ENCODE measurements around the gene MRAP2. TPM values are rescaled to one million over a fixed set of nuclear protein-coding genes. Genes with fewer than 3 reads are reported as not detected.

The MRAP2 gene
- total and polyA plus RNA-seq, 2 experiments from 2014 or later = 6.1 to 13.5 TPM

DNA sequence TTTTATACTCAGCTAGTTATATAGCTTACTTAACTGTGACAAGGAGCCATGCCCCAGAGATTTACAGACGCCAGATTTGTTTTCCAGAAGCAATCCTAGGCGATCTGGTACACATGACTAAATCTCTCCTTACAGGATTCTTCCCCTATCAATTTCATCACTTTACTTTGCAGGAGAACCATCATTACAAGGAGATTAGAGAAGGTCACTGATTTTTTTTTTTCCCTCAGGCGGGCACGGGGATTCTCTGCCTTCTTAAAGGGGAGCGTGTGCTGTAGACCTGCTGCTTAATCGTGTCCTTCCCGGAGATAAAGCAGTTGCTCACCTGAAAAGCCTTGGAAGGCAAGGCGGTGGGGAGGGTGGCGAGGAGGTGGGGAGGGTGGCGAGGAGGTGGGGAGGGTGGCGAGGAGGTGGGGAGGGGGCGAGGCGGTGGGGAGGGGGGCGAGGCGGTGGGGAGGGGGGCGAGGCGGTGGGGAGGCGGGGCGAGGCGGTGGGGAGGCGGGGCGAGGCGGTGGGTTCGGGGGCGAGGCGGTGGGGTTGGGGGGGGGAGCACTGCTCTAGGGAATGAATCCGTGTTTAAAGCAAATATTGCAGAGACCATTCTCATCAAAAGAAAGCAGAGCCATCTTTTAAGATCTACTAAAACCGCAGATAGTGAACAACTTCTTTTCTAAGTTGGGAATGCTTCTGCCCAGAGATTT, 14.3 kb upstream of the MRAP2 start:
- H3K36me3 Mint-ChIP-seq (ENCODE audit: low read depth) = no peaks in the 10 kb centered on the region
- Histone ChIP-seq H3K4me2 (peak overlapping the region; percentile 60), H4K20me1 (replicated peaks; ENCODE audit: insufficient read depth) (no peaks in the 10 kb centered on the region), H3F3A (replicated peaks; ENCODE audit: low read depth) (no peaks in the 10 kb centered on the region), H3K79me2 (replicated peaks; ENCODE audit: insufficient read depth) (no peaks in the 10 kb centered on the region), H3K27me3 (ENCODE audit: insufficient read depth) (no peaks in the 10 kb centered on the region), H3K9me2 (ENCODE audit: insufficient read depth) (no peaks in the 10 kb centered on the region), H2AFZ (peak overlapping the region; percentile 80), H3K4me1 (ENCODE audit: insufficient read depth) (peaks cover 19% of the 10 kb centered on the region), H3K4me3 (peak overlapping the region; percentile 37; the same call in 1 of the 2 replicates), H3K27ac (ENCODE audit: low read depth) (no peak overlapping the region), H3K36me3 (ENCODE audit: insufficient read depth) (no peaks in the 10 kb centered on the region)
- peak overlapping the region; percentile 53 for H3K4me3 Mint-ChIP-seq
- no peaks in the 10 kb centered on the region; the same call in 1 of the 3 replicates for H3K9me3 Mint-ChIP-seq
- H3K27me3 Mint-ChIP-seq (ENCODE audit: insufficient read depth, low read depth, poor library complexity) = no peaks in the 10 kb centered on the region
- DNase-seq (ENCODE audit: low spot score) (peak; percentile 59), ATAC-seq (peak; percentile 95)
- TF ChIP-seq, protein P1, sequence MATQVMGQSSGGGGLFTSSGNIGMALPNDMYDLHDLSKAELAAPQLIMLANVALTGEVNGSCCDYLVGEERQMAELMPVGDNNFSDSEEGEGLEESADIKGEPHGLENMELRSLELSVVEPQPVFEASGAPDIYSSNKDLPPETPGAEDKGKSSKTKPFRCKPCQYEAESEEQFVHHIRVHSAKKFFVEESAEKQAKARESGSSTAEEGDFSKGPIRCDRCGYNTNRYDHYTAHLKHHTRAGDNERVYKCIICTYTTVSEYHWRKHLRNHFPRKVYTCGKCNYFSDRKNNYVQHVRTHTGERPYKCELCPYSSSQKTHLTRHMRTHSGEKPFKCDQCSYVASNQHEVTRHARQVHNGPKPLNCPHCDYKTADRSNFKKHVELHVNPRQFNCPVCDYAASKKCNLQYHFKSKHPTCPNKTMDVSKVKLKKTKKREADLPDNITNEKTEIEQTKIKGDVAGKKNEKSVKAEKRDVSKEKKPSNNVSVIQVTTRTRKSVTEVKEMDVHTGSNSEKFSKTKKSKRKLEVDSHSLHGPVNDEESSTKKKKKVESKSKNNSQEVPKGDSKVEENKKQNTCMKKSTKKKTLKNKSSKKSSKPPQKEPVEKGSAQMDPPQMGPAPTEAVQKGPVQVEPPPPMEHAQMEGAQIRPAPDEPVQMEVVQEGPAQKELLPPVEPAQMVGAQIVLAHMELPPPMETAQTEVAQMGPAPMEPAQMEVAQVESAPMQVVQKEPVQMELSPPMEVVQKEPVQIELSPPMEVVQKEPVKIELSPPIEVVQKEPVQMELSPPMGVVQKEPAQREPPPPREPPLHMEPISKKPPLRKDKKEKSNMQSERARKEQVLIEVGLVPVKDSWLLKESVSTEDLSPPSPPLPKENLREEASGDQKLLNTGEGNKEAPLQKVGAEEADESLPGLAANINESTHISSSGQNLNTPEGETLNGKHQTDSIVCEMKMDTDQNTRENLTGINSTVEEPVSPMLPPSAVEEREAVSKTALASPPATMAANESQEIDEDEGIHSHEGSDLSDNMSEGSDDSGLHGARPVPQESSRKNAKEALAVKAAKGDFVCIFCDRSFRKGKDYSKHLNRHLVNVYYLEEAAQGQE (IDR thresholded peaks at IDR 0.05; ENCODE audit: unreplicated experiment) = no peak
- no peak for TF ChIP-seq EZH2 (IDR thresholded peaks at IDR 0.05; ENCODE audit: low read depth, unreplicated experiment)
- no peak for TF ChIP-seq EZH2phosphoT487 (IDR thresholded peaks at IDR 0.05; ENCODE audit: unreplicated experiment)
- no peak for TF ChIP-seq JUNB (IDR thresholded peaks at IDR 0.05; ENCODE audit: unreplicated experiment)
- no peak for TF ChIP-seq ZNF114 (CRISPR knock-in tag; IDR thresholded peaks at IDR 0.05)
- no peak for TF ChIP-seq POLR2AphosphoS5 (IDR thresholded peaks at IDR 0.05; ENCODE audit: low read depth)
- TF ChIP-seq, protein P2, sequence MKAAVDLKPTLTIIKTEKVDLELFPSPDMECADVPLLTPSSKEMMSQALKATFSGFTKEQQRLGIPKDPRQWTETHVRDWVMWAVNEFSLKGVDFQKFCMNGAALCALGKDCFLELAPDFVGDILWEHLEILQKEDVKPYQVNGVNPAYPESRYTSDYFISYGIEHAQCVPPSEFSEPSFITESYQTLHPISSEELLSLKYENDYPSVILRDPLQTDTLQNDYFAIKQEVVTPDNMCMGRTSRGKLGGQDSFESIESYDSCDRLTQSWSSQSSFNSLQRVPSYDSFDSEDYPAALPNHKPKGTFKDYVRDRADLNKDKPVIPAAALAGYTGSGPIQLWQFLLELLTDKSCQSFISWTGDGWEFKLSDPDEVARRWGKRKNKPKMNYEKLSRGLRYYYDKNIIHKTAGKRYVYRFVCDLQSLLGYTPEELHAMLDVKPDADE (IDR thresholded peaks at IDR 0.05) = no peak
- TF ChIP-seq ZNF331 (CRISPR knock-in tag; IDR thresholded peaks at IDR 0.05; ENCODE audit: low read depth) = no peak
- TF ChIP-seq, protein P3, sequence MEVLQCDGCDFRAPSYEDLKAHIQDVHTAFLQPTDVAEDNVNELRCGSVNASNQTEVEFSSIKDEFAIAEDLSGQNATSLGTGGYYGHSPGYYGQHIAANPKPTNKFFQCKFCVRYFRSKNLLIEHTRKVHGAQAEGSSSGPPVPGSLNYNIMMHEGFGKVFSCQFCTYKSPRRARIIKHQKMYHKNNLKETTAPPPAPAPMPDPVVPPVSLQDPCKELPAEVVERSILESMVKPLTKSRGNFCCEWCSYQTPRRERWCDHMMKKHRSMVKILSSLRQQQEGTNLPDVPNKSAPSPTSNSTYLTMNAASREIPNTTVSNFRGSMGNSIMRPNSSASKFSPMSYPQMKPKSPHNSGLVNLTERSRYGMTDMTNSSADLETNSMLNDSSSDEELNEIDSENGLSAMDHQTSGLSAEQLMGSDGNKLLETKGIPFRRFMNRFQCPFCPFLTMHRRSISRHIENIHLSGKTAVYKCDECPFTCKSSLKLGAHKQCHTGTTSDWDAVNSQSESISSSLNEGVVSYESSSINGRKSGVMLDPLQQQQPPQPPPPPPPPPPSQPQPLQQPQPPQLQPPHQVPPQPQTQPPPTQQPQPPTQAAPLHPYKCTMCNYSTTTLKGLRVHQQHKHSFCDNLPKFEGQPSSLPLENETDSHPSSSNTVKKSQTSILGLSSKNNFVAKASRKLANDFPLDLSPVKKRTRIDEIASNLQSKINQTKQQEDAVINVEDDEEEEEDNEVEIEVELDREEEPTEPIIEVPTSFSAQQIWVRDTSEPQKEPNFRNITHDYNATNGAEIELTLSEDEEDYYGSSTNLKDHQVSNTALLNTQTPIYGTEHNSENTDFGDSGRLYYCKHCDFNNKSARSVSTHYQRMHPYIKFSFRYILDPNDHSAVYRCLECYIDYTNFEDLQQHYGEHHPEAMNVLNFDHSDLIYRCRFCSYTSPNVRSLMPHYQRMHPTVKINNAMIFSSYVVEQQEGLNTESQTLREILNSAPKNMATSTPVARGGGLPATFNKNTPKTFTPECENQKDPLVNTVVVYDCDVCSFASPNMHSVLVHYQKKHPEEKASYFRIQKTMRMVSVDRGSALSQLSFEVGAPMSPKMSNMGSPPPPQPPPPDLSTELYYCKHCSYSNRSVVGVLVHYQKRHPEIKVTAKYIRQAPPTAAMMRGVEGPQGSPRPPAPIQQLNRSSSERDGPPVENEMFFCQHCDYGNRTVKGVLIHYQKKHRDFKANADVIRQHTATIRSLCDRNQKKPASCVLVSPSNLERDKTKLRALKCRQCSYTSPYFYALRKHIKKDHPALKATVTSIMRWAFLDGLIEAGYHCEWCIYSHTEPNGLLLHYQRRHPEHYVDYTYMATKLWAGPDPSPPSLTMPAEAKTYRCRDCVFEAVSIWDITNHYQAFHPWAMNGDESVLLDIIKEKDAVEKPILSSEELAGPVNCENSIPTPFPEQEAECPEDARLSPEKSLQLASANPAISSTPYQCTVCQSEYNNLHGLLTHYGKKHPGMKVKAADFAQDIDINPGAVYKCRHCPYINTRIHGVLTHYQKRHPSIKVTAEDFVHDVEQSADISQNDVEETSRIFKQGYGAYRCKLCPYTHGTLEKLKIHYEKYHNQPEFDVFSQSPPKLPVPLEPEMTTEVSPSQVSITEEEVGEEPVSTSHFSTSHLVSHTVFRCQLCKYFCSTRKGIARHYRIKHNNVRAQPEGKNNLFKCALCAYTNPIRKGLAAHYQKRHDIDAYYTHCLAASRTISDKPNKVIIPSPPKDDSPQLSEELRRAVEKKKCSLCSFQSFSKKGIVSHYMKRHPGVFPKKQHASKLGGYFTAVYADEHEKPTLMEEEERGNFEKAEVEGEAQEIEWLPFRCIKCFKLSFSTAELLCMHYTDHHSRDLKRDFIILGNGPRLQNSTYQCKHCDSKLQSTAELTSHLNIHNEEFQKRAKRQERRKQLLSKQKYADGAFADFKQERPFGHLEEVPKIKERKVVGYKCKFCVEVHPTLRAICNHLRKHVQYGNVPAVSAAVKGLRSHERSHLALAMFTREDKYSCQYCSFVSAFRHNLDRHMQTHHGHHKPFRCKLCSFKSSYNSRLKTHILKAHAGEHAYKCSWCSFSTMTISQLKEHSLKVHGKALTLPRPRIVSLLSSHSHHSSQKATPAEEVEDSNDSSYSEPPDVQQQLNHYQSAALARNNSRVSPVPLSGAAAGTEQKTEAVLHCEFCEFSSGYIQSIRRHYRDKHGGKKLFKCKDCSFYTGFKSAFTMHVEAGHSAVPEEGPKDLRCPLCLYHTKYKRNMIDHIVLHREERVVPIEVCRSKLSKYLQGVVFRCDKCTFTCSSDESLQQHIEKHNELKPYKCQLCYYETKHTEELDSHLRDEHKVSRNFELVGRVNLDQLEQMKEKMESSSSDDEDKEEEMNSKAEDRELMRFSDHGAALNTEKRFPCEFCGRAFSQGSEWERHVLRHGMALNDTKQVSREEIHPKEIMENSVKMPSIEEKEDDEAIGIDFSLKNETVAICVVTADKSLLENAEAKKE (CRISPR knock-in tag; IDR thresholded peaks at IDR 0.05) = no peak
- TF ChIP-seq STAT1 (IDR thresholded peaks at IDR 0.05; ENCODE audit: unreplicated experiment) = no peak
- TF ChIP-seq, protein P4, sequence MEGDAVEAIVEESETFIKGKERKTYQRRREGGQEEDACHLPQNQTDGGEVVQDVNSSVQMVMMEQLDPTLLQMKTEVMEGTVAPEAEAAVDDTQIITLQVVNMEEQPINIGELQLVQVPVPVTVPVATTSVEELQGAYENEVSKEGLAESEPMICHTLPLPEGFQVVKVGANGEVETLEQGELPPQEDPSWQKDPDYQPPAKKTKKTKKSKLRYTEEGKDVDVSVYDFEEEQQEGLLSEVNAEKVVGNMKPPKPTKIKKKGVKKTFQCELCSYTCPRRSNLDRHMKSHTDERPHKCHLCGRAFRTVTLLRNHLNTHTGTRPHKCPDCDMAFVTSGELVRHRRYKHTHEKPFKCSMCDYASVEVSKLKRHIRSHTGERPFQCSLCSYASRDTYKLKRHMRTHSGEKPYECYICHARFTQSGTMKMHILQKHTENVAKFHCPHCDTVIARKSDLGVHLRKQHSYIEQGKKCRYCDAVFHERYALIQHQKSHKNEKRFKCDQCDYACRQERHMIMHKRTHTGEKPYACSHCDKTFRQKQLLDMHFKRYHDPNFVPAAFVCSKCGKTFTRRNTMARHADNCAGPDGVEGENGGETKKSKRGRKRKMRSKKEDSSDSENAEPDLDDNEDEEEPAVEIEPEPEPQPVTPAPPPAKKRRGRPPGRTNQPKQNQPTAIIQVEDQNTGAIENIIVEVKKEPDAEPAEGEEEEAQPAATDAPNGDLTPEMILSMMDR (conservative IDR thresholded peaks at IDR 0.05; ENCODE audit: low read depth in 2 of 2) = no peak
- TF ChIP-seq NANOG (IDR thresholded peaks at IDR 0.05; ENCODE audit: borderline replicate concordance) = no peak
- TF ChIP-seq CREB1 (CRISPR knock-in tag; IDR thresholded peaks at IDR 0.05; ENCODE audit: low read depth) = no peak
- H3K27ac Mint-ChIP-seq = no peak overlapping the region
- H3K4me1 Mint-ChIP-seq = peaks cover 11% of the 10 kb centered on the region

Measured in GM23338 (cell line).